ENCODE measurements around the gene KRT80. TPM values are rescaled to one million over a fixed set of nuclear protein-coding genes. Genes with fewer than 3 reads are reported as not detected.

KRT80 gene
- total RNA-seq, 1 donor from 2014 or later: not detected

DNA sequence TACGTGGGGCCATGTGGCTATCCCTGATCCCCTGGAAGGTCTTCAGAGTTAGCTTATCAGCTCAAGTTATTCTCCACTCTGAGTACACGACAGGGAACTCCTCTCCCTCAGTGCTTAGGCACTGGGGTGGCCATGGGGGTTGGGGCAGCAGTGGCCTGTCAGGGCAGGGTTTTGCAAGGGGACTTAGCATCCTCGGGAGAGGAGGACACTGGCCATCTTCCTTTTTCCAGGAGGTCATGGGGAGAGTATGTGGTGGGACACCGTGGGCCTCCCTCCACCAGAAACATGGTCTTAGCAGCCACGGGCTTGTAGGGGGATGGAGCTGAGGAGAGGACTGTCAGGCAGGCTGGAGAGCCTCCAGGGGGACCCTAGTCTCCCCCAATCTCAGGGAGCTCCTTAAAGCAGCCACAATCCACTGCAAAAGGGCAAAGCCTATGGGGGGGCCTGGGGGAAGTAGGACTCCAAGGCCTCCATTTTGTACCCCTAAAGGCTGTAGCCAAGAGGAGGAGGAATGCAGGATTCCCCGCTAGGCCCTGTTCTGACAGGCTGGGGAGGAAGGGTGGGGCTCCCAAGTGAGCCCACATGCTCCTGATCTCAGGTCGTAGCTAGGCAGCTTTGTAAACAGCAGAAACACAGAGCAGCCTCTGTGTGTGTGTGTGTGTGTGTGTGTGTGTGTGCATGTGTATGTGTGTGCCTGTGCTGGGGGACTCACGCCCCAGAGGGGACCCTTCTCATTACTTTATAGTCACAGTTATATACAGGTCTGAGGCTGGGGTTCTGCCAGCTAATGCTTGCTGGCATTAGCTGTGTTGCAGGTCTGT, 36.6 kb downstream of the KRT80 start:
- DNase-seq (ENCODE audit: low spot score in 2 of 2): no peak
- Histone ChIP-seq H3K4me1 (peaks cover 0 to 6% of the 10 kb centered on the region in 2 donors), H3K27me3 (no peaks in the 10 kb centered on the region), H3K9me3 (no peaks in the 10 kb centered on the region), H3K27ac (no peak overlapping the region), H3K36me3 (no peaks in the 10 kb centered on the region), H3K4me3 (no peak overlapping the region)
- intact Hi-C loops (cut with DNase I): loop anchor here (5.0 kb wide), 1 partner anchor 217 kb away; no protein-coding TSS in a partner anchor
- TF ChIP-seq, protein P1, sequence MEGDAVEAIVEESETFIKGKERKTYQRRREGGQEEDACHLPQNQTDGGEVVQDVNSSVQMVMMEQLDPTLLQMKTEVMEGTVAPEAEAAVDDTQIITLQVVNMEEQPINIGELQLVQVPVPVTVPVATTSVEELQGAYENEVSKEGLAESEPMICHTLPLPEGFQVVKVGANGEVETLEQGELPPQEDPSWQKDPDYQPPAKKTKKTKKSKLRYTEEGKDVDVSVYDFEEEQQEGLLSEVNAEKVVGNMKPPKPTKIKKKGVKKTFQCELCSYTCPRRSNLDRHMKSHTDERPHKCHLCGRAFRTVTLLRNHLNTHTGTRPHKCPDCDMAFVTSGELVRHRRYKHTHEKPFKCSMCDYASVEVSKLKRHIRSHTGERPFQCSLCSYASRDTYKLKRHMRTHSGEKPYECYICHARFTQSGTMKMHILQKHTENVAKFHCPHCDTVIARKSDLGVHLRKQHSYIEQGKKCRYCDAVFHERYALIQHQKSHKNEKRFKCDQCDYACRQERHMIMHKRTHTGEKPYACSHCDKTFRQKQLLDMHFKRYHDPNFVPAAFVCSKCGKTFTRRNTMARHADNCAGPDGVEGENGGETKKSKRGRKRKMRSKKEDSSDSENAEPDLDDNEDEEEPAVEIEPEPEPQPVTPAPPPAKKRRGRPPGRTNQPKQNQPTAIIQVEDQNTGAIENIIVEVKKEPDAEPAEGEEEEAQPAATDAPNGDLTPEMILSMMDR (IDR thresholded peaks at IDR 0.05): no peak

DNA sequence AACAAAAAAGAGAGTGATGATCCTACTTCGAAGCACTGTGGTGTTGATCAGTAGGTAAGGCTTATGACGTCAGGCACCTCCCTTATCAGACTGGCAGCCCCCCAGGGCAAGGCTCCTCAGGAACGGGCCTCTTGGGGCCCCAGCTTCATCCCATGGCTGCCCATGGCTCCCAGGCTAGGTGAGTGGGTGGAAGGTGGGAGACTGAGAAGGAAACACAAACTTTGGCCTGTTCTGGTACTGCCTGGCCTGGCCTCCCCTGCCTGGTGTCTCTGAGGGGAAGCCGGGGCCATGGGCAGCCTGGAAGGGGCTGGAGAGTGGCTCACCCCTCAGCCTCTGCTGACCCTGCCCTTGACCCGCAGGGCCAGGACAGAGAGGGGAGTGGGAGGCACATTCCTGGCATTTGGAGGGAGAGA, 38.9 kb downstream of the KRT80 start:
- no peaks in the 10 kb centered on the region for H3K36me3 ChIP-seq
- no peaks in the 10 kb centered on the region for H3K9me3 ChIP-seq
- no peak overlapping the region for H3K4me3 ChIP-seq
- TF ChIP-seq, protein P1 (IDR thresholded peaks at IDR 0.05): no peak
- no peak for DNase-seq (ENCODE audit: low spot score in 2 of 2)
- no peak overlapping the region for H3K27ac ChIP-seq
- intact Hi-C loops (cut with DNase I): no loop called here
- no peaks in the 10 kb centered on the region for H3K27me3 ChIP-seq
- H3K4me1 ChIP-seq: peaks cover under 1 to 24% of the 10 kb centered on the region in 2 donors

- TF ChIP-seq, protein P1 (IDR thresholded peaks at IDR 0.05): peak; percentile 91 to 96 (median 96)
These were observed 39.7 kb downstream of the KRT80 start for GRCh38 chr12:52151837-52152783.

DNA sequence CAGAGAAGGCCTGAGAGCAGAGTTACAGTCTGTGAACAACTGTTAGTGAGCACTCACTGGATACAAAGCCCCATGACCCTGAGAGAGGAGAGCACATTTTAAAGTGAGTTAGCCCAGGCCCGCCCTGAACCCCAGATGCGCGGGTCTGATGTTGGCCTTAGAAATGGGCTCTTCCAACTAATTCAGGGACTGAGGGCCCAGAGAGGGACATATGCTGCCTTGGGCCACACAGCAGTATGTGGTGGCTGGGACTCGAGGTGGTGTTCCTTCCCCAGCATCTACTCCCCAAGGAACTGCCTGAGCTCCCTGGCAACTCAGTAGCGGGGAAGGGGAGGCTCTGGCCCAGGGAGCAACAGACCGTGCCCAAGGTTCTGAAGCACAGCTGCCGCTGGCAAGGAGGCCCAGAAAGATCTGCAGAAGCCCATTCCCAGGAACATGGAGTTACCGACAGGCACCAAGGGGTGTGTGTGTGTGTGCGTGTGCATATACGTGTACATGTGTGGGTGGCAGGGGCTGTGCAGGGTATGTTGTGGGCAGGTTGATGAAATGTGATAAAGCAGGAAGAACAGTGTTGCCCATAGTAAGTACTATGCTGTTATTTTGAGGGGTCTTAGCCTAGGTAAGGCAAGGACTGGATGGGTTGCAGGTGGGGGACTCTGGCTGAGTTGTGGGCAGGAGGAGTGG, 40.5 kb downstream of the KRT80 start:
- Histone ChIP-seq H3K9me3 (no peaks in the 10 kb centered on the region), H3K27me3 (no peaks in the 10 kb centered on the region), H3K4me3 (no peak overlapping the region), H3K27ac (peak overlapping the region; percentile 21 to 84), H3K36me3 (no peaks in the 10 kb centered on the region), H3K4me1 (peaks cover 7 to 37% of the 10 kb centered on the region in 2 donors)
- intact Hi-C loops (cut with DNase I): no loop called here
- no peak for DNase-seq (ENCODE audit: low spot score in 2 of 2)
- TF ChIP-seq, protein P1 (IDR thresholded peaks at IDR 0.05): no peak

More at GRCh38 chr12:52151837-52152783, 39.7 kb downstream of the KRT80 start:
- peaks cover 5 to 28% of the 10 kb centered on the region in 2 donors for H3K4me1 ChIP-seq
- peak overlapping the region; percentile 55 to 58 for H3K4me3 ChIP-seq
- peak overlapping the region; percentile 21 to 48 for H3K27ac ChIP-seq
- no peaks in the 10 kb centered on the region for H3K36me3 ChIP-seq
- no peaks in the 10 kb centered on the region for H3K27me3 ChIP-seq
- intact Hi-C loops (cut with DNase I): no loop called here
- no peaks in the 10 kb centered on the region for H3K9me3 ChIP-seq
- peak in 1 of 2 donors; percentile 85 for DNase-seq (ENCODE audit: low spot score in 2 of 2)

DNA sequence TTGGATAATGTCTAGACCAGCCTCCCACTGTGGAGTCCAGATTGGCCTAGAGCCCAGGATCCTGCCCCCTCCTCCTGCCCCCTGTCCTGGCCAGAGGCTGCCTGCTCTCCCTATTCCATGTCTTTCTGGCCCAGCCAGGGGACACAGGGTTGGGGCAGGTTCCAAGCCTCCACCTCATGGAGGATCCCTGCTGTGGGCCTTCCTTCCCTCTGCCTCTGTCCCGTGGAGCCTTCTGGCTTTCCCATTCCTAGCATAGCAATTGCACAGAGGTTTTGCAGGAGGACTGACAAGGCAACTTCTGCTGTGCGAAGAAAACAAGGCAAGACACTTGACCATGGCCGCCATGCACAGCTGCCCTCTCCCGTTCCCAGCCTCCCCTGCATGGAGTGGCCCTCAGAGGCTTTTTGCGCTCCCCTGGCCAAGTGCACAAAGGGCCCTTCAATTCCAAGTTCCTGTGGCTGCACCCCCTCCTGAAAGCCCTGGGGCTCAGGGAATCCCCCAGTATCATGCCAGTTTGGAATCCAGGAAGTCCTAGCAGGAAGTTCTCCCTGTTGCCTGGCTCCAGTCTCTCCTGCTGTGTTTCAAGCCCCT, 42.1 kb downstream of the KRT80 start:
- no peak for DNase-seq (ENCODE audit: low spot score in 2 of 2)
- peaks cover 7 to 37% of the 10 kb centered on the region in 2 donors for H3K4me1 ChIP-seq

More for the DNA sequence above, 42.1 kb downstream of the KRT80 start:
- Histone ChIP-seq H3K9me3 (no peaks in the 10 kb centered on the region), H3K36me3 (no peaks in the 10 kb centered on the region), H3K27ac (peak overlapping the region; percentile 80 to 84), H3K27me3 (no peaks in the 10 kb centered on the region), H3K4me3 (no peak overlapping the region)
- intact Hi-C loops (cut with DNase I): loop anchor here (5.0 to 10.0 kb wide), 3 partner anchors 117 to 855 kb away; partner anchors contain the start of gene EIF4B
- TF ChIP-seq, protein P1 (IDR thresholded peaks at IDR 0.05): no peak
